Stimulated activated CD4-positive, alpha-beta T cell treated with anti-CD3 and anti-CD28 coated beads, Interleukin-12 subunit alpha, Interleukin-12 subunit beta, amount 100 ng/mL, for 48 hours (primary cell): ENCODE results near the gene GRWD1.
"Not testable (repeated sequence)": the region's sequence is repeated elsewhere in the genome, so short reads cannot be mapped to it uniquely, and the experiment has no call there.

Source experiments
- DNase-seq, 3 donors: peaks; one replicate each; pipeline ENCODE4 v3.0.0-alpha.2; 2020; ENCODE audit warnings: low read depth in 2 of 3, low spot score in 1 of 3

GRWD1 gene

DNA sequence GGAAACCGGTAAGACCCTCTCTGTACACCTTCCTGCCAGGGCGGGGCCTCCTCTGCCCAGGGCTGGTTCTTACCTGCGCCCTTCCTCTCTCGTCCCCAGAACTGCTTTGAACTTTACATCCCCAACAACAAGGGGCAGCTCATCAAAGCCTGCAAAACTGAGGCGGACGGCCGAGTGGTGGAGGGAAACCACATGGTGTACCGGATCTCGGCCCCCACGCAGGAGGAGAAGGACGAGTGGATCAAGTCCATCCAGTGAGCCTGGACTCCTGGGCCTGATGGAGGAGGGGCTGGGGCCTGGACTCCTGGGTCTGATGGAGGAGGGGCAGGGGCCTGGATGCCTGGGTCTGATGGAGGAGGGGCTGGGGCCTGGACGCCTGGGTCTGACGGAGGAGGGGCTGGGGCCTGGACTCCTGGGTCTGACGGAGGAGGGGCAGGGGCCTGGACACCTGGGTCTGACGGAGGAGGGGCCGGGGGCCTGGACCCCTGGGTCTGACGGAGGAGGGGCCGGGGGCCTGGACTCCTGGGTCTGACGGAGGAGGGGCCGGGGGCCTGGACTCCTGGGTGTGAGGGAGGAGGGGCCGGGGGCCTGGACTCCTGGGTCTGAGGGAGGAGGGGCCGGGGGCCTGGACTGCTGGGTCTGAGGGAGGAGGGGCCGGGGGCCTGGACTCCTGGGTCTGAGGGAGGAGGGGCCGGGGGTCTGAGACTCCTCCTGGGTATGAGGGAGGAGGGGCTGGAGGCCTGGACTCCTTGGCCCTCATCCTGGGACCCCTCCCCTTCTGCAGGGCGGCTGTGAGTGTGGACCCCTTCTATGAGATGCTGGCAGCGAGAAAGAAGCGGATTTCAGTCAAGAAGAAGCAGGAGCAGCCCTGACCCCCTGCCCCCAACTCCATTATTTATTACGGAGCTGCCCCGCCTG lies 32.8 kb downstream of the GRWD1 start:
- DNase-seq, result no peak

DNA sequence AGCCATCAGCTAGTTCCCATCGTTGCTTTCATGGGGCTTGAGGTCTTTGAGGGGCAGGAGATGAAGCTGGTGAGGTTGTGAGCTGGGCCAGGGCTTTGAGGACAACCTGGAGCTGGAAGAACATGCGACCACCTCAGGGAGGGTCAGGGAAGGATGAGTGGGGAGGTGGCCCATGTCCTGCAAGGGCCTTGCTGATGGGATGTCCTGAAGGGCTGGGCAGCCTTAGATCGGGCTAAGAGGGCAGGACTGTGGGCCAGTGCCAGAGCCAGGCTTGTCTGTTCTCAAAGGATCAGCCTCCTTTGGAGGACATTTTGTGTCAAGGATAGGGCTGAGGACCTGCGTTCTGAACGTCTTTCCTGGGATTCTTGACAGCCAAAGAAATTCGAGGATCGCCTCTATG lies 33.9 kb downstream of the GRWD1 start:
- no peak for DNase-seq

DNA sequence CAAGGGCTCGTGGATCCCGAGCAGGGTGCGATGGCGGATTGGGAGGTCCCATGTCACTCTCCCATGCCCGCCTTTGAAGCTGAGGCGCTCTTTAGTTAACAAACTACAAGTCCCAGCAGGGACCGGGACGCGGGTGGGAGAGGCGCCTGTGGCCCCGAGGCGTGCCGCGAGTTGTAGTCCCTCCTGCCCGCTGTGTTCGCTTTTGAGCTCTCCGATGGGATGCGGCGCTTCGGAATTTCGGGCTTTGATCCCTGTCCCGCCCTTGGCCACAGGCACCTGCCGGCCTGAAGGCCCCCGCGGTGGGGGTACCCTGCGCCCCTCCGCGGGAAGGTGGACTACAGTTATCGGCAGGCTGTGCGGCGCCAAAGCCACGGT lies 34.4 kb downstream of the GRWD1 start:
- DNase-seq, result no peak

DNA sequence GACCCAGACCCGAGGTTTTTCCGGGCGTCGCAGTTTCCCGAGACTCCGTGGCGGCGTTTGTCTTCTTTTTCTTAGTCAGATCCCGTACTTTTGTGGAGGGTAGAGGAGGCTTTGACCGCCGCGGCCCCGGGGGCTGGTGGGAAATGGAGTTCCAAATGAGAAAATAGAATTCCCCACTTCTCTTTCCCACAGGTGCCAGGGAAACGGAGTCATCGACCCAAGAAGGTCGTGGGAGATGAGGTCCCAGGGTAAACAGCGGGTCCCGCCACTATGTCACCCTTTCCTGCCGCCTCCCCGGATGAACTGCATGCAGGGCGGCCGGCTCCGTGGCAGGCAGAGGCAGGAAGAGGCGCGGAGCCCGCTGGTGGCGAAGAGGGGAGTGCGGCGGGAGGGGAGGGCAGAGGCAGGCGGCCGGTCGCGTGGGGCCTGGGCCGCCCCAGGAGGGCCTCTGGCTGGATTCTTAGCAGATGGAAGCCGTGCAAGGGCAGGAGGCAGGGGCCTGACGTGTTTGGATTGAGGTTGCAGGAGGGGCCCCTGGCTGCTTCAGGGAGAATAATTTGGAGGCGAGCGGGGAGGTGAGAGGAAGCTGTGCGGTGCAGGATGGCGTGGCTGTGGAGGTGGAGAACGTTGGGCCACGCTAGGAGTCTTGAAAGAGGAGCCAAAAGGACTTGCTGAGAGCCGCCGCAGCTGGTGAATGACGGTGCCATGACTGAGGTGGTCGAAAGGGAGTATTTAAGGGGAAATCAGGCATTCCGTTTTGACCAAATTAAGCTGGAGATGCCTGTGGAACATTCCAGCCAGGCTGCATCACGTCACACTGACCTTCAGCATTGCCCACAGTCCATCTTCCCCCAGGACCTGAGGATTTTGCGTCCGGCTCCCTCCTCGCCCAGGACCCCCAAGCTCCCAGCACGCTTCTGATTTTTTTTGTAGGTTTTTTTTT lies 35.0 kb downstream of the GRWD1 start:
- DNase-seq, result peak; percentile 28 to 41 (median 36)

DNA sequence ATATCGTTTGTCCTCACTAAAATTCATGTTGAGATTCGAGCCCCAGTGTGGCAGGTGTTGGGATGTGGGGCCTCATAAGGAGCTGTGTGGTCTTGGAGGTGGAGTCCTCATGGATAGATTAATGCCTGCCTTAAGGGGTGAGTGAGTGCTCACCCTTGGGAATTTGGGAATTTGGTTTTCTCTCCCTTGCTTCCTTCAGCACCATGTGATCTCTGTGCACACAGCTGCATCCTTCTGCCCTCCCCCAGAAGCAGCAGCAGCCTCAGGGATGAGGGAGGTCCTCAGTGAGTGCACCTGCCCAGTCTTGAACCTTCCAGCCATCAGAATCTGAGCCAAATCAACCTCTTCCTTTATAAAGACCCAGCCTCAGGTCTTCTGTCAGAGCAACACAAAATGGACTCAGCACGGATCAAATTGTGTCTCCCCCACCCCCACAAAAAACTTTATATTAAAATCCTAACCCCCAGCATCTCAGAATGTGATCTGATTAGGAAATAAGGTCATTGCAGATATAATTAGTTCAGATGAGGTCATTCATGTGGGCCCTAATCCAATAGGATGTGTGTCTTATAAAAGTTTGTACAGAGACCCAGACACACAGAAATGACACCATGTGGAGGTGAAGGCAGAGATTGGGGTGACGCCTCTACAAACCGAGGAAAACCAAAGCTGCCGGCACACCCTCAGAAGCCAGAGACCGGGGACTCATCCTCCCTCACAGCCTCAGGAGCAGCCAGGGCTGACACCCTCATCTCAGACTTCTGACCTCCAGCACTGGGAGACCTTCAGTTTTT lies 36.3 kb downstream of the GRWD1 start:
- DNase-seq, result no peak

DNA sequence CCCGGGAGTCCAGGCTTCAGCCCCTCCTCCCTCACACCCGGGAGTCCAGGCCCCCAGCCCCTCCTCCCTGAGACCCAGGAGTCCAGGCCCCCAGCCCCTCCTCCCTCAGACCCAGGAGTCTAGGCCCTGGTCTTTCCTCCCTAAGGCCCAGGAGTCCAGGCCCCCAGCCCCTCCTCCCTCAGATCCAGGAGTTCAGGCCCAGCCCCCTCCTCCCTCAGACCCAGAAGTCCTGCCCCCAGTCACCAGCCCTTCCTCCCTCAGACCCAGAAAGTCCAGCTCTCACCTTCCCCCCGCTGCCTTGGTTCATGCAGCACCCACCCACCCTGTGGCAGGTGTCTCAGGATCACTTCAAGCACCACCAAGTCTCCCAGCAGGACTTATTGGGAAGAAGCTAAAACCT lies 37.5 kb downstream of the GRWD1 start:
- no peak for DNase-seq

DNA sequence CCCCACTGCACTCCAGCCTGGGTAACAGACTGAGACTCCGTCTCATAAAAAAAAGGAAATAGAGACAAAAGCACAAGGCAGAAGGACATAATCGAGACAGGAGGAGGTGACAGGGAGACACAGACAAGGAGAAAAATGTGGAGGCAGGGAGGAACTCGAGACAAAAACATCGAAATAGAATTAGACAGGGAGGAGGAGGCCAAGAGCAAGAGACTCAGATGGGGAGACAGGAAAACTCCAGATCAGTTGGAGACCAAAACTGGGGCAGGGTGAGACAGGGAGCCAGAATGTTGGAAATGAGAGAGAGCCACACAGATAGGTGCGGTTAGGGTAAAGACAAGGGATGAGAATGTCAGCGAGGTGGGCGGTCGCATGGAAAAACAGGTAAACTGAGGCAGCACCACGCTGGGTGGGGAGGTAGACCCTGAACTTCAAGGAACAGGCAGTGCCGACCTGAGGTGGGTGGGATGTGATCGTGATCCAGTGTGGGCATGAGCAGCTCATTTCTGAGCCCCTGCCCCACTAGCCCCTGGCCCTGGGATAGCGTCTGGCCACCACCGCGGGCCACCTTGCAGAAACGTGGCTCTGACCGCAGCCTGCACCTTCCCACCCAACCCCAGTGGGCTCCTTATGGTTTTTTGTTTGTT lies 38.6 kb downstream of the GRWD1 start:
- no peak for DNase-seq

DNA sequence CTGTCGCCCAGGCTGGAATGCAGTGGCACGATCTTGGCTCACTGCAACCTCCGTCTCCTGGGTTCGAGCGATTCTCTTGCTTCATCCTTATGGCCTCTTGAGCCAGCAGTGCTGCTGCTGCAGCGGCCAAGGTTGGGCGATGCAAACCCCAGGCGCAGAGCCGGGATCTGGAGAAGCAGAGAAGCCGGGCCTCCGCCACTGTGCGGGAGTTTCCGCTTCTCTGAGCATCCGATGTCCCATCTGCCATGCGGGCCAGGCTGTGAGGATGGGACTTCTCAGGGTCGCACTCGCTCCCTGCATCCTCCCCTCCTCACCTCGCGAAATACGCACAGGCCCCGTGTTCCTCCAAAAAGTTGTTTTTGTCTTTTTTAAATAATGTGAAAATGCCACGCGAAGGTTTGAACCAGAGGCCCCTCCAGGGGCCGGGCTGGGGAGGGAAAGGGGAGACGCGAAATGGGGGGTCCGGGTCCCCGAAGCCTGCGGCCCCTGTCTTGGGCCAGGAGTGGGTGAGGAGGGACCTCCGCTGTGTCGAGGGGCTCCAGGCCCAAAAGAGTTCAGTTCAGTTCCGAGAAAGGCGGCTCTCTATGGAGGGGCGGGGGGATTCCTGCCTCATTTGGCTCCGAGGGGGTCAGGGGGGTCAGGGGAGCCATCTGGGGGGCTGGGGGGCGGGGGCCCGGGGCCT lies 39.3 kb downstream of the GRWD1 start:
- no peak for DNase-seq

DNA sequence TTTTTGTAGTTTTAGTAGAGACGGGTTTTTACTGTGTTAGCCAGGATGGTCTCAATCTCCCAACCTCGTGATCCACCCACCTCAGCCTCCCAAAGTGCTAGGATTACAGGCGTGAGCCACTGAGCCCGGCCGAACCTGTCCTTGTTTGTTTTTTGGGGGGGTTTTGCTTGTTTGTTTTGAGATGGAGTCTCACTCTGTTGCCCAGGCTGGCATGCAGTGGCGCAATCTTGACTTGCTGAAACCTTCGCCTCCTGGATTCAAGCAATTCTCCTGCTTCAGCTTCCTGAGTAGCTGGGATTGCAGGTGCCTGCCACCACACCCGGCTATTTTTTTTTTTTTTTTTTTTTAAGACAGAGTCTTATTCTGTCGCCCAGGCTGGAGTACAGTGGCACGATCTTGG lies 40.9 kb downstream of the GRWD1 start:
- not testable (repeated sequence) for DNase-seq

DNA sequence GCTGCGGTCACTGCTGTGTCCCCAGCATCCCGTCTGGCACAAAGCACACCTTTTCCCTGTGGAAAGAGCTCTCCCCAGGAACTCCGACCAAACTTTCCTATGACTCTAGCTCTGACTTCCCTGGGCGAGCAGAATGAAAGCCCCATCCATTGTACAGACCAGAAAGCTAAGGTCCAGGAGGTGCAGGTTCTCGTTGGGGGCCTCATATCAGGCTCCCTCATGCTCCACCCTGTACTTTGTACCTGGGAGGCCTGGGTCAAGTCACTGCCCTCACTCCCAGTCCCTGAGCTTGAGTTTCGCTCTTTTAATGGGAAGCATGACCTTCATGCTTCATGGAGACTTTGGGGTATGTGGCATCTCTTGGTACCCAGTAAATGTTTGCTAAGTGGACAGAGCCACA lies 41.8 kb downstream of the GRWD1 start:
- no peak for DNase-seq

DNA sequence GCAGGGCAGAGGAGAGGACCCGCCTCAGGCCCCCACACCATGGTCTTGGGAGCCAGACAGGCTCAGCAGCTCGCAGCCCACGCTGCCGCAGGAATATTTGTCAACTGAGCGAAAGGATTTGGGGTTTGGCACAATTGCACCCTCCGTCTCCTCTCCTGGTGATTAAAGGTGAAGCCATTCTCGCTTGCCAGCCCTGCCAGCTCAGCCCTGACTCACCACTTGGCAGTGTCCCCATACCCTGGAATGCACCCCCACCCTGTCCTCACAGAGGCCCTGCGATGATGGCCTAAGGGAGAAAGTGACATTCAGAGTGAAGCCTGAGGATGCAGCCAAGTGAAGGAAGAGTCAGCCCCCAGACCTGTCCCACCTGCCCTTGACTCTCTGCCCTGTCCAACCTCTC lies 42.2 kb downstream of the GRWD1 start:
- DNase-seq, result no peak

DNA sequence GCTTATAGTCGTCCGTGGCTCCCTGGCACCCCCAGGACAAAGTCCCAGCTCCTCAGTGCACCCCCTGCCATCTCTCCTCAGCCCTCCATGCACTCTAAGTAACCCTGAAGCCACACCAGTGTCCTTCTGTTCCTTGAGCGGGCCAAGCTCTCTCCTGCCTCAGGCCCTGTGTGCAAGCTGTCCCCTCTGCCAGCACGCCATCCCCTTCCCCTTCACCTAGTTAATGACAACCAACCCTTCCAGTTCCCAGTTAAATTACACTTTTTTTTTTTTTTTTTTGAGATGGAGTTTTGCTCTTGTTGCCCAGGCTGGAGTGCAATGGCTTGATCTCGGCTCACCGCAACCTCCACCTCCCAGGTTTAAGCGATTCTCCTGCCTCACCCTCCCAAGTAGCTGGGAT lies 42.7 kb downstream of the GRWD1 start:
- not testable (repeated sequence) for DNase-seq

DNA sequence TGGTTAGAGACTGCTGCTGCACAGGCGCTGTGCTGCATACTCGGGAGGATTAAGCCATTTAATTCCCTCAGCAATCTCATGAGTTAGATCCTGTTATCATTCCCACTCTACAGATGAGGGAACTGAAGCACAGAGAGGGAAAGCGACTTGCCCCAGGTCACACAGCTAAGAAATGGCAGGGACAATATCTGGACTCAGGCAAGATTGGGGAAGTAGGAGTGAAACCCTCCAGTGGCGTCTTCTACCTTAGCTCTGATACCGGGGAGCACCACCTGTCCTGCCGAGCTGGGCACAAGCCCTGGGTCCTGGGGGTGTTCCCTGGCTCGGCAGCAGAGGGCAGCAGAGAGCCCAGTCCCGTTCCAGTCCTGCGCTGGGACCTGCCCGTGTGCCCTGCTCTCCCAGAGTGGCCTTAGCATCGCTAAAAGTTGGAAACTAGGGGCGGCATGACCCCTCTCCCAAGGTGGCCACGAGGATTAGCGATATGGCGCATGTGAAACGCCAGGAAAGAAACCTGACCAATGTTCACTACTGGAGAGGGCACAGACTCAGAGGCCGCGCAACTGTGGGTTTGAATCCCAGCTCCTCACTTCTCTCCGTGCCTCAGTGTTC lies 43.9 kb downstream of the GRWD1 start:
- peak; percentile 68 to 87 (median 79) for DNase-seq

DNA sequence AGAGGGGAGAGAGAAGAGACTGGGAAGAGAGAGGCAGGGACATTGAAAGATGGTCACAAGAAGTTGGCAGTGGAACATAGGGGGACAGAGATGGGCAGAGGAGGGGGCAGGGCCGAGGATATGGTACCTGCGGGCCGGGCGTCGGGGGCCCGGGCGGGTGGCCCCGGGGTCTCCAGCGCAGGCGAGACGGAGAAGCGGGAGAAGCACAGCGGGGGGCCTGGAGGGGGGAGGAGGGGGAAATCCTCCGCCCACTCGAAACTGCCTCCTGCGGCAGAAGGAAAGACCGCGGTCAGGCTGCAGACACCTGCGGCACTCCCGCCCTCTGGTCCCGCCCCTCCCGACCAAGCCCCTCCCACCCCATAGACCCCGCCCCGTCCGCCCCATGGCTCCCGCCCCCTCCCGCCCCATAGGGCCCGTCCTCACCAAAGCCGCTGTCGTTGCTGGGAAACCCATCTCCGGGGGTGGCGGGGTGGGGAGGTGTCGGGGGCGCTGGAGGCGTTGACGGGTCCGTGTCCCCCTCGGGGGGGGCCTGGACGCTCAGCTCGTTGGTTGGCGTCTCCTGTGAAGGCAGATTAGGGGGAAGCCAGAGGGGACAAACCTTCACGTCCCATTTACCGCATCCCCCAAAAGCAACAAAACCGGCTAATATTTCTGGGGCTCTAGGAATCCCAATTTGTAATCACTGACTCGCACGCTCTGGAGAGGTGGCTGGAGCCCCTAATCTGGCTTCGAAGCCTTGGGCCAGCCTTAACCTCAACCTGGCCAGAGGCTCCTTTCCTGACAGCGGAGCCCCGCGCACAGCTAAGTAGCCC lies 45.4 kb downstream of the GRWD1 start:
- no peak for DNase-seq

DNA sequence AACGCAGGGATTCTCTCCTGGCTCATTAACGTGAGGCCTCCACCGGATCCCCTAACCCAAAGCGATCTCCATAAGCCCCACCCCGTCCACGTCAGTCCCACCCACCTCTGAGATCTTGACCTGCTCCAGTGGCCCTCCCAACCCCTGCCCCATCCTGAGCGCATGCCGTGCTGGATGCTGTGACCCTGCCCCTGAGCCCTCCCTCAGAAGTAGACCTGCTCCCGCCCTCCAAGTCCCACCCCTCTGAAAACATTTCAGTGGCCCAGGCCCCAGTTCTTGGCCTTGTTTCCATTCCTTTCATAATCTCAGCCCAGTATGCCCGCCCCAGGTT lies 46.0 kb downstream of the GRWD1 start:
- DNase-seq, result no peak

DNA sequence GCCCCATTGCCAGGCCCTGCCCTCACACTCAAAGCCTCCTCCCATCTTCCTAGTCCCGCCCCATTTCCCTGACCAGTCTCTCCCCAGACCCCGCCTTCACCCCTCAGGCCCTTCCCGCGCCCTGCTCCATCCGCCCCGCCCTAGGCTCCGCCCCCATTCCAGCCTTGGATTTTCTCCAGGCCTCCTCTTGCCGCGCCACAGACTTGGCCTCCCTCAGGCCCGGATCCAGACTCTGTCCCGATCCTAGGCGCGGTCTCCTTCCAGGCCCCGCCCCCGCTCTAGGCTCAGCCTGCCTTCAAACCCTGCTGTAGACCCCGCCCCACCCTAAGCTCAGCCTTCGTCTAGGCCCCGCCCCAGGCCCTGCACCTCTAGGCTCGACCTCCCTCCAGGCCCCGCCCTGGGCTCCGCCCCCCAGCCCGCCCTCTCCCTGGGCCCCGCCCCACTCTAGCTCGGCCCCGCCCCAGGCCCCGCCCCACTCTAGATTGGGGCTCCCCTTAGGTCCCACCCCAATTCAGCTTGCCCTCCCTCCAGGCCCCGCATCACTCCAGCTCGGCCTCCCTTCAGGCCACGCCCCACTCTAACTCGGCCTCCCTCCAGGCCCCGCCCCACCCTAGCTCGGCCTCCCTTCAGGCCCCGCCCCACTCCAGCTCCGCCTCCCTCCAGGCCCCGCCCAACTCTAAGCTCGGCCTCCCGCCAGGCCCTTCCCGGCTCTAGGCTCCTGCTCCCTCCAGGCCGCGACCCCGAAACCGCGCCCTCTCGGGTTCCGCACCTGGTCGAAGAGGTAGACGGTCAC lies 47.3 kb downstream of the GRWD1 start:
- peak; percentile 74 to 90 (median 83) for DNase-seq

DNA sequence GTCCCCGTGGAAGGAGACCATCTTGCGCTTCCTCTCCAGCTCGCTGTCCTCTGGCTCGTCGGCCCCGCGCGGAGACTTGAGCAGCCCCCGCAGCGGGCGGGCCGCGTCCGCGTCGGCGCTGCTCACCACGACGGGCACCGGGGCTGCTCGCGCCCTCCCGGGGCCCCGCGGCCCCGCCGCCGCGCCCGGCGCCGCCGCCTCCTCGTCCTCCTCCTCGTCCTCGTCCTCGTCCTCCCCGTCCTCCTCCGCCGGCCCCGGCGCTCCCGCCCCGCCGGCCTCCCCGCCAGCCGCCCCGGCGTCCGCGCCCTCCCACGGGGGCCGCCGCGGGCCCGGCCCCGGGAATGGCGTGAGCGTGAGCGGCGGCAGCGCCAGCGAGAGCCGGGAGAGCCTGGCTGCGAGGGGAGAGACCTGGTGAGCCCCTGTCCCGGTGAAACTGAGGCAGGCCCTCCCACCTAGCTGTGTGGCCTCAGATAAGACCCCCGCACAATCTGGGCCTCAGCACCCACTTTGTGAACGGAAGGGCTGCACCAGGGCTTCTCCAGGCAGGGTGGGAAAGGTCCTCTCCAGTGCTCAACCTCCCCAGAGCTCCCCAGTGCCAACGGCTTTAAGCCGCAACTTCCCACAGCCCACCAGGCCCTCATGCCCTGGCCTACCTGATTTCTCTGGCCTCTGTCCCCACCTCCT lies 48.1 kb downstream of the GRWD1 start:
- no peak for DNase-seq

DNA sequence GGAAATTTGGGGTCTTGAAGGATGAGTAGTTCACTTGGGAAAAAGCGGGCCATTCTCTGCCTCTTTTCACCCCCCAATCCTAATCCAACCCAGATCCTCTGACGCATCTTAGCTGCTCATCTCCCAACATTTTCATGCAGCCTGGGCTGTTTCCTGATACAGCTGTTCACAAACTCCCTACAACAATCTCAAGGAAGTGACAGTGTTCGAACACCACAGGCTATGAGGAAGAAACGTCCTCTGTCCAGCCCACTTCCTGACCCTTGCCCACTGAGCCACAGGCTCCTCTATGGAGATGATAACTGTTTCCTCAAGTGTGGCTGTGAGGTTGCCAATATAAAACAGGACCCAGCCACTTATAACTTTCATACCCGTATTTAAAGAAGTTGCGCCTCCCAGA lies 49.6 kb downstream of the GRWD1 start:
- DNase-seq, result no peak
